GM12865 (cell line): ENCODE data around the gene COL20A1.

ENCODE experiments used
- DNase-seq: peaks from one replicate; pipeline ENCODE4 v3.0.0; 2010; ENCODE audit warnings: low read depth
- H3K4me3 ChIP-seq: 2 replicates; pipeline ENCODE4 v1.5.1; 2011; ENCODE audit warnings: mild to moderate bottlenecking, low read depth, low read length, control low read depth
- TF ChIP-seq, protein P1 (sequence below): IDR thresholded peaks from 2 replicates; pipeline ENCODE4 v1.5.1; 2011; ENCODE audit warnings: low read length, control low read depth, low read depth, inconsistent platforms; ENCODE audit not compliant: insufficient read depth; ENCODE audit errors: missing control alignments

Gene COL20A1

DNA sequence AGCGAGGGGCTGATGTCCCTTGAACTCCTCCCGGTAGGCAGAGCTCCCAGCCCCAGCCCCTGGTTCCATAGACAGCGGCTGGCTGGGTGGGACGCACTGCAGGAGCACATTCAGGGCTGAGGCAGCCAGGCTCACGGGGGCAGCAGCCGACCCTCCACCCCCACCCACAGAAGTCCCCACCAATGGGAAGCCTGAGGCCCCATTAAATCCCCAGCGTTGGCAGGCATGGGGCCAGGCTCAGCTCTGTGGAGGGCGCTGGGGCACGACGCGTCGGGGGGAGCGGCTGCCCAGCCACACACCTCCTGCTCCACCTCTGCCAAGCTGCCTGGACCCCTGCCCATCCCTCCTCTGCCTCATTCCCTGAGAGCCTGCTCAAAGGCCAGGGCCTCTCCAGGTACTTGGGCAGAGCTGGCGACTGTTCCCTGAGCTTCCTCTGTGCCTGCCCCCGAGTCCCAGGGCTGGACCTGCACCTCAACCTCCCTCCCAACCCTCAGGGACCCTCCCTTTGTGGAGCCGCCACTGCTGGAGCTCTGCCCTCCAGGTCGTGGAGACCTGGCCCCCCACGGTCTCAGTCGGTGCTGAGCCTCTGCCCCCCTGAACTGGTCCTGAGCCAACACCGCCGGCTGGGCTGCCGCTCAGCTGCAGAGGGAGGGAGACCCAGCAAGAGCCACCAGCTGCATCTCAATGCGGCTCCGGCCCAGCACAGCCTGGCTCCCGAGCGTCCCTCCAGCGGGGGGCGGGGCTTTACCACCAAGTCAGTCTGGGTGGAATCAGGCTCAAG lies 59.0 kb downstream of the COL20A1 start:
- DNase-seq = no peak
- TF ChIP-seq, protein P1, sequence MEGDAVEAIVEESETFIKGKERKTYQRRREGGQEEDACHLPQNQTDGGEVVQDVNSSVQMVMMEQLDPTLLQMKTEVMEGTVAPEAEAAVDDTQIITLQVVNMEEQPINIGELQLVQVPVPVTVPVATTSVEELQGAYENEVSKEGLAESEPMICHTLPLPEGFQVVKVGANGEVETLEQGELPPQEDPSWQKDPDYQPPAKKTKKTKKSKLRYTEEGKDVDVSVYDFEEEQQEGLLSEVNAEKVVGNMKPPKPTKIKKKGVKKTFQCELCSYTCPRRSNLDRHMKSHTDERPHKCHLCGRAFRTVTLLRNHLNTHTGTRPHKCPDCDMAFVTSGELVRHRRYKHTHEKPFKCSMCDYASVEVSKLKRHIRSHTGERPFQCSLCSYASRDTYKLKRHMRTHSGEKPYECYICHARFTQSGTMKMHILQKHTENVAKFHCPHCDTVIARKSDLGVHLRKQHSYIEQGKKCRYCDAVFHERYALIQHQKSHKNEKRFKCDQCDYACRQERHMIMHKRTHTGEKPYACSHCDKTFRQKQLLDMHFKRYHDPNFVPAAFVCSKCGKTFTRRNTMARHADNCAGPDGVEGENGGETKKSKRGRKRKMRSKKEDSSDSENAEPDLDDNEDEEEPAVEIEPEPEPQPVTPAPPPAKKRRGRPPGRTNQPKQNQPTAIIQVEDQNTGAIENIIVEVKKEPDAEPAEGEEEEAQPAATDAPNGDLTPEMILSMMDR = no peak
- H3K4me3 ChIP-seq = no peak overlapping the region

DNA sequence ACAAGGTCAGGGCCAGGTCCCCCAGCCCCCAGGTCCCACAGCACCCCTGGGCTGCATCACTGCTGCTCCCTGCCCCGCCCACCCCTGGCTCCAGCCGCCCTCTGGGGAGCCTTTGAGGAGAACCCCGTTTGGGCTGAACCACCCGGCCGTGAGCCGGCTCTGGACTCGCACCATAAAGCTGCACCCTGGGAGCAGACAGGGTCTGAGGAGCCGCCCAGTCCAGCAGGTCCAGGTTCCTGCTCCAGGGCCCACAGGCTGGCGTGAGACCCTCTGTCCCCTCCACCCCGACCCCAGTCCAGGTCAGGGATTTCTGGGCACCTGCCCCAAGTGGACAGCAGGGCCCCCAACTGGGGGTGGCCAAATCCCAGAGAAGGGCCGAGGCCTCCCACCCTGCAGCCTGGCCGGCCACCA lies 59.8 kb downstream of the COL20A1 start:
- TF ChIP-seq, protein P1 = no peak
- DNase-seq = no peak
- no peak overlapping the region for H3K4me3 ChIP-seq

DNA sequence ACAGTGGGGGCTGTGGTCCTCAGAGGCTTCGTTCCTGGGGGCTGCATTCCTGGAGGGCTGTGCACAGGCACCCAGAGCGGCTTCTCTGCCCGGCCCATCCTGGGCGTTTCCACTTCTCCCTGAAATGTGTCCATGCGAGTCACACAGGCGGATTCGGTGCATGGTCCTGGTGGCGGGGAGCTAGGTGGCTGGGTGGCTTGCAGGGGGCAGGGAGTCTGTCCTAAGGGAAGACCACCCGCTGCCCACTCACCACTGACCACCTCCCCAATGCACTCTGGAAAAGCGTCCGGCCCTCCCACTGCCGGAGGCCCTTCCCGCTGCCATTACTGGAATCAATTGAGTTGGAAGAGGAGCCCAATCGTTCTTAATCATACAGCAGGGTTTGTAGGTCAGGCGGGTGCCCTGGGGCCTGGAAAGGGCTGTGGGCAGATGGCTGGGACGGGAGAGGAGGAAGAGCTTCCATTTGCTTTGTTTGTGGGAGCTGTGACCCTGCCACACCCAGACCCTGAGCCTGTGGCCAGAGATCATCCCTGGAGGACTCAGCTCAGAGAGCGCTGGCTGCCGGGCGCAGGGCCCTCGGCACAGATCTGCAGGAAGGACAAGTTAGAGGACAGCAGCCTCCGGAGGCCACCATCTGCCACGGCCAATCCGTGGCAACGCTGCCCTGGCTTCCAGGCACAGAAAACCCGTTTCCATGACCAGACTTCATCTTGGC lies 61.8 kb downstream of the COL20A1 start:
- DNase-seq = no peak
- no peak overlapping the region for H3K4me3 ChIP-seq
- TF ChIP-seq, protein P1 = no peak

DNA sequence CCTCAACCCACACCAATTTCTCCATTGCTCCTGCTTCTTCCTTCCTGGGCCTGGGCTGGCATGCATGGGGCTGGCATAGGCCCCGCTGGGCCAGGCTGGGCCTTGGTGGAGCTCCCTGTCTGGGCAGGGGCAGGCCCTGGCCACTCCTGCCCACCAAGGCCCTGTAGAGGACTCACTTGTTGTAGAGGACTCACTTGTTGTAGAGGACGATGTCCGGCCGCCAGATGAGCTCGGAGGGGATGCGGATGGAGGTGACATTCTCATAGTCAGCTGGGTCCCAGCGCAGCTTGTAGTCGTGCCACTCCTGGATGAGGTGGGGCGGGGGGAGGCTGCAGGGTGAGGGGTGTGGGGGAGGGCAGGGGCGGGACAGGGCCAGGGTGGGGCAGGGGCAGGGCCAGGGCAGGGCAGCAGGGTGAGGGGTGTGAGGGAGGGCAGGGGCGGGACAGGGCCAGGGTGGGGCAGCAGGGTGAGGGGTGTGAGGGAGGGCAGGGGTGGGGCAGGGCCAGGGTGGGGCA lies 62.9 kb downstream of the COL20A1 start:
- no peak overlapping the region for H3K4me3 ChIP-seq
- no peak for DNase-seq
- TF ChIP-seq, protein P1 = no peak

DNA sequence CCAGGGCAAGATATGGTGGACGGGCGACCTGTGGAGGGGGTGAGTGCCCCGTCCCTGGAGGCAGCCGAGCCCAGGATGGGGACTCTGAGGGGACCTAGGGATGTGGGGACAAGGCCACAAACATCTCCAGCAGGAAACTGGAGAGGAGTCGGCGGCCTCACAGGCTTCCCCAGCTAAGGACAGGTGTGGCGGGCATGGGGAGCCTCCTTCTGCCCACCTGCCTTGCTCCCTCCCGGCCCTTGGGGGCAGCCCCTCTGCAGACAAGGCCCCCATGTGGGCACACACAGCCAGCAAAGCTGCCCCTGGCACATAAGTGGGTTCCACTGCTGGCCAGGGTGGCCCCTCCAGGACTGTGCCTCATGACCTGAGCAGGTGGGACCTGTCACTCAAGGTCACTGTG lies 63.5 kb downstream of the COL20A1 start:
- no peak overlapping the region for H3K4me3 ChIP-seq
- TF ChIP-seq, protein P1 = no peak
- DNase-seq = no peak

DNA sequence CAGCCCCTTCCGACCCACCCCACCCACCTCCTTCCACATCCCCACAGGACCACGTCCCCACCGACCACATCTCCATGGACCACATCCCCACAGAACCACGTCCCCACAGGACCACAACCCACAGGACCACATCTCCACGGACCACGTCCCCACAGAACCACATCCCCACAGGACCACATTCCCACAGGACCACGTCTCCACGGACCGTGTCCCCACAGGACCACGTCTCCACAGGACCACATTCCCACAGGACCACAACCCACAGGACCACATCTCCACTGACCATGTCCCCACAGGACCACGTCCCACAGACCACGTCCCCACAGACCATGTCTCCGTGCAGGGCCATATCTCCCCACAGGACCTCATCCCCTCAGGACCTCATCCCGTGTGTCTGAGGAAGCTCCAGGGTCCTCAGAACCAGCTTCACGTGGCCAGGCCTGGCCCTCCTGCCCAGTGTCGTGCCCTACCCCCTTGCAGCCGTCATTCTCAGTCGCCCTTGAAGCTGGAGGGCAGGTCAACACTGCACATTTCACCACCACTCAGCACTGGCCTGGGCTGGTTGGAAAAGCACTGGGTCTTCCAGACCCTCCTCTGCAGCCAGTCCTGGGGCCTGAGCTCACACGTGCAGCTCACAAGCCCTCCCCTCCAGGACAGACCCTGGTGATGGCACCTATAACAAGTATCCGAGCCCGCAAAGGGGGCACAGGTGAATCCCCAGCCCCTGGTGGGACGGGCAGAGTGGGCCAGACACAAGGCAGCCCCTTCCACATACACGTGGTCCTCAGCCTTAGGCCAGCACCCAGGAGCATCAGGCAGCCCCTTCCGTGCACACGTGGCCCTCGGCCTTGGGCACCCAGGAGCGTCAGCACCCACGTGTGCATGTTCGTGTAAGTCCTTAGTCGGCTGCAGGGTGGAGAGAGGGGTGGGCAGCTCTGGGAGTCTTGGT lies 64.2 kb downstream of the COL20A1 start:
- DNase-seq = no peak
- TF ChIP-seq, protein P1 = no peak
- no peak overlapping the region for H3K4me3 ChIP-seq
